ENCODE data around the gene SLC4A1.

Gene SLC4A1

DNA sequence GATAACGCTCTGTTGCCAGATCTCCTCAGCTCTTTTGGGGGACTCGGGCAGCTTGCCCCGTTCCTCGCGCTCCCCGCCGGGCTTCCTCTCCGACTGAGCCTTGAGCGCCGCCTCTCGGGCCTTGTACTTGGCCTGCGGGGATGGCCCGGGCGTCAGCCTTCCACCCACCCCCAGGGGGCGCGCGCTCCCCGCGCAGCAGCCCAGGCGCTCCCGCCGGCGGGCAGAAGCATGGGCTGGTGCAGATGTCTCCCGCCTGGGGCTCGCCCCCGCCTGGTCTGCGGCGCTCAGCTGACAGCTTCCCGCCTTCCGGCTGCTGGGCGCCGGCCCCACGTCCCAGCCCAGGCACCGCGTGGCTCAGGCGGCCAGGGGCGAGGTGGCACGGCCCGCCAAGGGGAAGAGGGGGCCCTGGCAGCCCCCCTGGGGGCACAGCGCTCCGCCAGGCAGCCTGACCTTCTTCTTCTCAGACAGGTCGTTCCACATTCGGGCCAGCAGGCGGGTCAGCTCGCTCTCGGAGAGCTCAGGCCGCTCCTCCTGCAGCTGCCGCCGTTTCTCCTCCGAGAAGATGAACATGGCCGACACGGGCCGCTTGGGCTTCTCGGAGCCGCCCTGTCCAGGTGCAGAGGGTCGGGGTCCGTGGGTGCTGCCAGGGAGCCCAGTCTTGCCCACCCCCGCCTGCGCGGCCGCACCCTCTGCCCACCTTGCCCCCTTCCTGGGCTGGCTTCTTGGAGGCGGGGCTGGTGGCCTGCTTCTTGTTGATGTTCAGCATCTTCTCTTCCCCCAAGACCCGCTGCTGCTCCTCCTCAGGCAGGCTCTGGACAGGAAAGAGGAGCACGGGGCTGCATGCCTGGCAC, 57.4 kb downstream of the SLC4A1 start:
- peak; percentile 93 for DNase-seq (ENCODE audit: low spot score)
- TF ChIP-seq, protein P1, sequence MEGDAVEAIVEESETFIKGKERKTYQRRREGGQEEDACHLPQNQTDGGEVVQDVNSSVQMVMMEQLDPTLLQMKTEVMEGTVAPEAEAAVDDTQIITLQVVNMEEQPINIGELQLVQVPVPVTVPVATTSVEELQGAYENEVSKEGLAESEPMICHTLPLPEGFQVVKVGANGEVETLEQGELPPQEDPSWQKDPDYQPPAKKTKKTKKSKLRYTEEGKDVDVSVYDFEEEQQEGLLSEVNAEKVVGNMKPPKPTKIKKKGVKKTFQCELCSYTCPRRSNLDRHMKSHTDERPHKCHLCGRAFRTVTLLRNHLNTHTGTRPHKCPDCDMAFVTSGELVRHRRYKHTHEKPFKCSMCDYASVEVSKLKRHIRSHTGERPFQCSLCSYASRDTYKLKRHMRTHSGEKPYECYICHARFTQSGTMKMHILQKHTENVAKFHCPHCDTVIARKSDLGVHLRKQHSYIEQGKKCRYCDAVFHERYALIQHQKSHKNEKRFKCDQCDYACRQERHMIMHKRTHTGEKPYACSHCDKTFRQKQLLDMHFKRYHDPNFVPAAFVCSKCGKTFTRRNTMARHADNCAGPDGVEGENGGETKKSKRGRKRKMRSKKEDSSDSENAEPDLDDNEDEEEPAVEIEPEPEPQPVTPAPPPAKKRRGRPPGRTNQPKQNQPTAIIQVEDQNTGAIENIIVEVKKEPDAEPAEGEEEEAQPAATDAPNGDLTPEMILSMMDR (IDR thresholded peaks at IDR 0.05; ENCODE audit: borderline replicate concordance, control extremely low read depth, extremely low read depth, insufficient read depth, missing control alignments), result peak; percentile 100
- in situ Hi-C loops (cut with MboI; ENCODE audit: low sequenced_read_pairs, unreplicated experiment), result loop anchor here (25.0 kb wide), 1 partner anchor 302 kb away; the partner anchor contains the start of gene GPATCH8

DNA sequence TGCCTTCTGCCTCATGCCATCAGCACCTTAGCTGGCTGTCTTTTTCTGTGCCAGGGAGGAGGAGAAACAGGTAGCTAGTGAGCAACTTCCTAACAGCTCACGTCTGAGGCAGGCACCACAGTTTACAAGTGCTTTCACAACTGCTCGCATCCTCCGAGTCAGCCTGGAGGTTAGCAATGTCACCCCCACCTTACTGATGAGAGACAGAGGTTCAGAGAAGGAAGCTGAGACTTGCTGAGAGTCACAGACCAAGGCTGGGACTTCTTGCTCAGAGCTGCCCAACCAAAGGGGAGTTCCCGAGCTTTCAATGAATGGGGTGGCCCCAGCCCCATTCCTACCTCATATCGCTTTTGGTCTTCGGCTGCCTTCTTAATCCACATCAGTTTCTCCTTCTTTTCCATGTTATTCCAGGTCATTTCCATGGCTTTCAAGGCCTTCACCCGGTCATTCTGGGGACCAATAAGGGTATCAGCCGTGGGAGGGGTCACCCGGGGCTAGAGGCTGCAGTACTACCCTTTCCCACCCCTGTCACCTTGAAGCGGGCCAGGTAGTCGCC, 58.1 kb downstream of the SLC4A1 start:
- peak; percentile 71 for DNase-seq (ENCODE audit: low spot score)
- in situ Hi-C loops (cut with MboI; ENCODE audit: low sequenced_read_pairs, unreplicated experiment), result loop anchor here (25.0 kb wide), 1 partner anchor 302 kb away; the partner anchor contains the start of gene GPATCH8
- TF ChIP-seq, protein P1 (IDR thresholded peaks at IDR 0.05; ENCODE audit: borderline replicate concordance, control extremely low read depth, extremely low read depth, insufficient read depth, missing control alignments), result no peak

DNA sequence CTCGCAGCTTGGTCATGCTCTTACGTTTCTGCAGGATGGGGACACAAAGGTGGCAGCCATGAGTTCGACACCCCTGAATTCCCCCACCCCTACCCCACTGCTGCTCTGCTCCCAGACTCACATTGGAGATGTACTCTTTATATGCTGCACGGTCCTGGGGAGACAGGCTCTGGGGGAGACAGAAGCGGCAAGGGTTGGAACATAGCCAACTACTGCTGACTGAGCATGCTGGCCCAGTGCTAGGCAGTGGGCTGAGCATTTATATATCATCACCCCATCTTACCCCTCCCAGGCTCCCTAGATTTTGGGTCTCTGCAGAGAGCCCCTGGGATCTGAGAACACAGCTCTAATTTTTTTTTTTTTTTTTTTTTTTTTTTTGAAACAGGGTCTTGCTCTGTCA, 60.2 kb downstream of the SLC4A1 start:
- TF ChIP-seq, protein P1 (IDR thresholded peaks at IDR 0.05; ENCODE audit: borderline replicate concordance, control extremely low read depth, extremely low read depth, insufficient read depth, missing control alignments), result no peak
- in situ Hi-C loops (cut with MboI; ENCODE audit: low sequenced_read_pairs, unreplicated experiment), result loop anchor here (25.0 kb wide), 1 partner anchor 305 kb away; the partner anchor contains the start of gene GPATCH8

DNA sequence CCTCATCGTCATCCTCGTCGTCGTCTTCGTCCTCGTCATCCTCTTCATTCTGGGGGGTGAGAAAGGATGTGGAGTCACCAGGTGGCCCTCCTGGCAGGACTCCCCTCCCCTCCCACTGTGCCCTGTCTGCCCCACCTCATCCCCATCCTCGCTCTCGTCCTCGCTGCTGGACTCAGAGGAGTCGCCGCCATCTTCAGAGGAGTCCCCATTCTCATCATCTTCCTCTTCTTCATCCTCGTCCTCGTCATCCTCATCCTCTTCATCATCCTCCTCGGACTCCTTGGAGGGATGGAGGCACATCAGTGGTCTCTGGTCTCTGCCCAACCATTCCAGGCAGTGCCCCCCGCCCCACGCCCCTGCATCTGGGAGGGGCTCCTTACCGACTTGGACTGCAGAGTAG, 60.6 kb downstream of the SLC4A1 start:
- TF ChIP-seq, protein P1 (IDR thresholded peaks at IDR 0.05; ENCODE audit: borderline replicate concordance, control extremely low read depth, extremely low read depth, insufficient read depth, missing control alignments), result no peak
- no peak for DNase-seq (ENCODE audit: low spot score)
- in situ Hi-C loops (cut with MboI; ENCODE audit: low sequenced_read_pairs, unreplicated experiment), result loop anchor here (25.0 kb wide), 1 partner anchor 305 kb away; the partner anchor contains the start of gene GPATCH8

More for the DNA sequence above, 60.2 kb downstream of the SLC4A1 start:
- DNase-seq (ENCODE audit: low spot score), result no peak

DNA sequence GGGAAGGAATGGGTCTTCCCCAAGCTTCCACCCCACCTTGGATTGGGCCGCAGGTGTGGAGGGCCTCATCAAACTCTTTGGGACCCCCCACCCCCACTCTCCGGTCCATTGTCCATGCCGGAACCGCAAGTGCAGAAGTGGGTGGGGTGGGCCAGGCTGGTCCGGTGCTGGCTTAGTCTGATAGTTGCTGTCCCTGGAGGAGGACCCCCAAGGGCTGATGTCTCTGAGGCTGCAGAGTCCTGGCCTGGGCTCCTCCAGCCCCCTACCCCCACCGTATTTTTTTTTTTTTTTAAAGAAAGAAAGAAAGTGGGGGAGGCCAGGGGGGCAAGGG, 61.1 kb downstream of the SLC4A1 start:
- no peak for DNase-seq (ENCODE audit: low spot score)
- in situ Hi-C loops (cut with MboI; ENCODE audit: low sequenced_read_pairs, unreplicated experiment), result loop anchor here (25.0 kb wide), 1 partner anchor 306 kb away; the partner anchor contains the start of gene GPATCH8
- TF ChIP-seq, protein P1 (IDR thresholded peaks at IDR 0.05; ENCODE audit: borderline replicate concordance, control extremely low read depth, extremely low read depth, insufficient read depth, missing control alignments), result no peak

DNA sequence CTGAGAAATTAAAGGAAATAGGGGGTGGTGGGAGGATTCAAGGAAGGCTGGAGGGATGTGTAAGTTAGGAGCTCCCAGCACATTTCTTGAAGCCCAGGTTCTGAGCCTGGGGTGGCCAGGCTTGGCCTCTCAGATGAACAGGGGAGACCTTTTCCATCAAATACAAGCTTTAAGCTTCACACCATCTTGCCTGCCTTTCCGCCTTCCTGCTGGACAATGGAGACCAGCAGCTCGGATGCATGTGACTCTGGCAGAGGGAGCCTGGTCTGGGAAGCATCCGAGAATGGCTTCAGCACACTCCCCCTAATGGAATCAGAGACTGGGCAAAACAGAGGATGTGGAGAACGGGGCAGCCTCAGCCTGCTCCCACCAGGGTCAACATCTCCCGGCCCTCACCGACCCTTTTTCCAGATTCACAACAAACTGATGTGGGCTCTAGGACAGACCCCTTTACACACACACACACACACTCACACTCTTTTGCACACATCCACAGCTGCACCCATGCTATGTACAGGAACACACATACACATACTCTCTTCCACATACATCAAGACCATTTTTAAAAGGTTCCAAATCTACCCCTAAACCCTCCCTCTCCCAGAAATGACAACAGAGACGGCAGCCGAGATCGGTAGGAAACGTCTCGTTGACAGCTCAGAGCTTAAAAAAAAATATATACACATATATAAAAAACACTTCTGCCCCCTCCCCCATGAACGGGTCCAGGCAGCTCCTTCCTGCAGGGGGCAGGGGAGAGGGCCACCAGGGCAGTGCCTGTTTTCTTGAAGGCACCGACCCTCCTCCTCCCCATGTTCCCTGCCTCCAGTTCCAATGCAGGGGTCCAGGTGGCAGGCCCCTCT, 61.7 kb downstream of the SLC4A1 start:
- TF ChIP-seq, protein P1 (IDR thresholded peaks at IDR 0.05; ENCODE audit: borderline replicate concordance, control extremely low read depth, extremely low read depth, insufficient read depth, missing control alignments), result no peak
- no peak for DNase-seq (ENCODE audit: low spot score)
- in situ Hi-C loops (cut with MboI; ENCODE audit: low sequenced_read_pairs, unreplicated experiment), result loop anchor here (25.0 kb wide), 1 partner anchor 306 kb away; the partner anchor contains the start of gene GPATCH8

All from GM13976 (cell line).